Naive thymus-derived CD4-positive, alpha-beta T cell (primary cell): ENCODE results near the gene ICAM5. TPM values are rescaled to one million over a fixed set of nuclear protein-coding genes. Genes with fewer than 3 reads are reported as not detected.

ENCODE experiments used
- ATAC-seq: fragments of 150-1000 bp; cut with Tn5 transposase; 2 replicates; pipeline ENCODE4 v1.10.0; 2021; ENCODE audit warnings: mild to moderate bottlenecking, moderate library complexity
- CTCF ChIA-PET: fragments of 350-600 bp; sonication (Branson Sonifier 250); formaldehyde crosslinking; loops from one replicate; lab custom pipeline; 2021; ENCODE audit warnings: antibody characterized with exemption; lab: Charles Lee
- POLR2A ChIA-PET: fragments of 350-600 bp; sonication (Branson Sonifier 250); formaldehyde crosslinking; loops from one replicate; lab custom pipeline; 2021; ENCODE audit warnings: antibody characterized with exemption, inconsistent platforms; lab: Charles Lee
- DNase-seq, 9 donors: peaks; one replicate each; pipeline versions ENCODE4 v3.0.0 to v3.0.0-alpha.2; 2020 to 2022; ENCODE audit warnings: mixed read lengths in 1 of 9
- H3K27ac ChIP-seq: one replicate; pipeline ENCODE4 v1.7.0; 2013; ENCODE audit warnings: mild to moderate bottlenecking, low read depth, low read length, moderate library complexity
- H3K27me3 ChIP-seq, 2 donors: one replicate each; pipeline ENCODE4 v1.7.0; 2013; ENCODE audit warnings: low read length in 2 of 2, mild to moderate bottlenecking in 2 of 2, moderate library complexity in 2 of 2; ENCODE audit not compliant: control insufficient read depth in 2 of 2, insufficient read depth in 2 of 2
- H3K36me3 ChIP-seq, 3 experiments: 1 replicate in 2 of 3; 2 replicates in 1 of 3; pipeline ENCODE4 v1.7.0; 2013; ENCODE audit warnings: low read length in 3 of 3, mild to moderate bottlenecking in 3 of 3, moderate library complexity in 1 of 3; ENCODE audit not compliant: insufficient read depth in 3 of 3, control insufficient read depth in 2 of 3
- H3K4me1 ChIP-seq, 2 donors: one replicate each; pipeline ENCODE4 v1.7.0; 2013; ENCODE audit warnings: low read length in 2 of 2, mild to moderate bottlenecking in 2 of 2, moderate library complexity in 1 of 2; ENCODE audit not compliant: control insufficient read depth in 2 of 2, insufficient read depth in 2 of 2
- H3K4me3 ChIP-seq: 2 replicates; pipeline ENCODE4 v1.7.0; 2013; ENCODE audit warnings: mild to moderate bottlenecking, low read length
- H3K9me3 ChIP-seq, 3 experiments: 1 replicate in 2 of 3; 2 replicates in 1 of 3; pipeline ENCODE4 v1.7.0; 2013; ENCODE audit warnings: low read length in 3 of 3; ENCODE audit not compliant: control insufficient read depth in 2 of 3
- H3K27ac Mint-ChIP-seq, 9 donors: one replicate each; pipeline ENCODE4 v1.8.0; 2020 to 2022; ENCODE audit warnings: mixed read lengths in 9 of 9, mild to moderate bottlenecking in 8 of 9, moderate library complexity in 5 of 9, inconsistent platforms in 2 of 9
- H3K27me3 Mint-ChIP-seq, 5 donors: one replicate each; pipeline ENCODE4 v1.8.0; 2021 to 2022; ENCODE audit warnings: mixed read lengths in 5 of 5, mild to moderate bottlenecking in 1 of 5
- H3K36me3 Mint-ChIP-seq, 5 donors: one replicate each; pipeline ENCODE4 v1.8.0; 2020 to 2022; ENCODE audit warnings: mixed read lengths in 5 of 5, mild to moderate bottlenecking in 3 of 5, inconsistent platforms in 1 of 5
- H3K4me1 Mint-ChIP-seq, 7 donors: one replicate each; pipeline ENCODE4 v1.8.0; 2020 to 2022; ENCODE audit warnings: mixed read lengths in 7 of 7, mild to moderate bottlenecking in 3 of 7, inconsistent platforms in 1 of 7
- H3K4me3 Mint-ChIP-seq, 10 donors: one replicate each; pipeline ENCODE4 v1.8.0; 2020 to 2022; ENCODE audit warnings: mild to moderate bottlenecking in 10 of 10, mixed read lengths in 10 of 10, moderate library complexity in 6 of 10, inconsistent platforms in 2 of 10
- H3K9me3 Mint-ChIP-seq, 11 donors: one replicate each; pipeline ENCODE4 v1.8.0; 2020 to 2022; ENCODE audit warnings: mixed read lengths in 11 of 11, mild to moderate bottlenecking in 4 of 11, inconsistent platforms in 1 of 11, moderate library complexity in 1 of 11
- intact Hi-C, 2 donors: fragments of 100-400 bp; cut with micrococcal nuclease; formaldehyde crosslinking; loops; one replicate each; pipeline ENCODE4 v1.15.1; 2023
- polyA plus RNA-seq, 2 donors: library from polyadenylated mRNA; unstranded; fragments of 300-500 nt; fragmentation: Illumina TruSeq; gene quantifications; one replicate each; pipeline ENCODE4 v1.2.3, GENCODE V29; 2021
- total RNA-seq, 6 experiments: library from RNA in 5 of 6; stranded (reverse) in 5 of 6; gene quantifications; 1 replicate in 5 of 6; 2 replicates in 1 of 6; pipeline ENCODE4 v1.2.3 and lab custom pipeline; 2021 to 2026

Gene ICAM5
- total and polyA plus RNA-seq, 7 experiments from 2014 or later = 0.46 to 2.4 (median 0.48) TPM; not detected in 4

GRCh38 chr19:10251792-10252694, 37.7 kb upstream of the ICAM5 start, which contains the start of gene MRPL4:
MRPL4 (plus strand) TSS chr19:10252214; CDS start chr19:10252254, 40 bp downstream.
- Mint-ChIP-seq H3K4me3 (peak within 1 kb of the TSS; percentile 93 to 100 (median 98)), H3K9me3 (peaks cover 0 to 5% (median 0%) of the 10 kb centered on the region in 11 donors), H3K36me3 (peaks cover 7 to 26% (median 16%) of the 10 kb centered on the region in 5 donors), H3K27me3 (no peaks in the 10 kb centered on the region), H3K27ac (peak within 1 kb of the TSS; percentile 92 to 99 (median 97)), H3K4me1 (peaks cover 6 to 33% (median 24%) of the 10 kb centered on the region in 7 donors)
- intact Hi-C loops = loop anchor here (1.0 to 10.0 kb wide), 13 partner anchors 35 to 619 kb away; partner anchors contain the start of genes DNMT1 (in 2 of the 2), CARM1 (in 1 of the 2), DNM2 (in 1 of the 2) and EIF3G (in 1 of the 2)
- H3K36me3 ChIP-seq = peaks cover 0 to 30% (median 0%) of the 10 kb centered on the region in 3 experiments
- H3K9me3 ChIP-seq = no peaks in the 10 kb centered on the region
- H3K4me3 ChIP-seq = peak within 1 kb of the TSS; percentile 90
- ChIA-PET CTCF (interaction anchor here (0.7 to 4.8 kb wide), 4 partner anchors 17 to 136 kb away, joined by 3 to 52 read pairs (median 24); no protein-coding TSS in a partner anchor), POLR2A (interaction anchor here (1.0 to 1.9 kb wide), 4 partner anchors 16 to 152 kb away, joined by 3 to 6 read pairs (median 5); partner anchors contain the start of gene ICAM1)
- H3K27ac ChIP-seq = peak within 1 kb of the TSS; percentile 78
- DNase-seq (peak; percentile 82 to 98 (median 96)), ATAC-seq (peak; percentile 98)
- no peaks in the 10 kb centered on the region for H3K27me3 ChIP-seq
- H3K4me1 ChIP-seq = peaks cover 6 to 12% of the 10 kb centered on the region in 2 donors

GRCh38 chr19:10252707-10253106, 37.0 kb upstream of the ICAM5 start:
- H3K27ac ChIP-seq = peak overlapping the region; percentile 78
- CTCF ChIA-PET = no interaction called here
- H3K4me3 ChIP-seq = peak overlapping the region; percentile 90
- Mint-ChIP-seq H3K4me3 (peak overlapping the region; percentile 93 to 100 (median 98)), H3K4me1 (peaks cover 12 to 33% (median 24%) of the 10 kb centered on the region in 7 donors), H3K27ac (peak overlapping the region; percentile 85 to 99 (median 94)), H3K27me3 (no peaks in the 10 kb centered on the region), H3K9me3 (peaks cover 0 to 5% (median 0%) of the 10 kb centered on the region in 11 donors), H3K36me3 (peaks cover 14 to 32% (median 23%) of the 10 kb centered on the region in 5 donors)
- H3K9me3 ChIP-seq = no peaks in the 10 kb centered on the region
- POLR2A ChIA-PET = interaction anchor here (0.6 to 1.9 kb wide), 3 partner anchors 17 to 141 kb away, joined by 3 to 6 read pairs (median 3); partner anchors contain the start of genes ICAM1 and P2RY11
- H3K4me1 ChIP-seq = peaks cover 6 to 12% of the 10 kb centered on the region in 2 donors
- ATAC-seq (no peak), DNase-seq (no peak)
- intact Hi-C loops = loop anchor here (2.0 to 10.0 kb wide), 7 partner anchors 35 to 618 kb away; partner anchors contain the start of genes CARM1 (in 1 of the 2), DNM2 (in 1 of the 2), FBXL12 (in 1 of the 2) and ILF3 (in 1 of the 2)
- H3K27me3 ChIP-seq = no peaks in the 10 kb centered on the region
- peaks cover 0 to 36% (median 0%) of the 10 kb centered on the region in 3 experiments for H3K36me3 ChIP-seq

DNA sequence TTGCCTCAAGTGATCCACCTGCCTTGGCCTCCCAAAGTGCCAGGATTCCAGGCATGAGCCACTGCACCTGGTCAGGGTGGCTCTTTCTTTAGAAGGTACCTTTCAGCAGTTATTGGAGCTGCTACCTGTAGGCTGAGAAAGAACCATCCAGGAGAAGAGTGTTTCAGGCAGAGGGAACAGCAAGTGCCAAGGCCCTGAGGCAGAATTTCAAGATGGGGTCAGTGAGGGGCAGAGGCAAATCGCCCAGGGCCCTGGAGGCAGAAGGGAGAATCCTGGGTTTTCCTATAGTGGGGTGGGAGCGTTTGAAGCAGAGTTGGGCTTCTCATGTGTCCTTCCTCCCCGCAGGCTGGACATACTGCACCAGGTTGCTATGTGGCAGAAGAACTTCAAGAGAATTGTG, 35.5 kb upstream of the ICAM5 start:
- intact Hi-C loops = loop anchor here (5.0 to 10.0 kb wide), 6 partner anchors 37 to 463 kb away; partner anchors contain the start of genes DNM2 (in 1 of the 2), FBXL12 (in 1 of the 2), ILF3 (in 1 of the 2) and PPAN (in 1 of the 2)

GRCh38 chr19:10255358-10255757, 34.4 kb upstream of the ICAM5 start:
- POLR2A ChIA-PET = no interaction called here
- H3K9me3 Mint-ChIP-seq = peaks cover 0 to 5% (median 0%) of the 10 kb centered on the region in 11 donors
- CTCF ChIA-PET = no interaction called here
- Histone ChIP-seq H3K36me3 (peaks cover 0 to 58% (median 6%) of the 10 kb centered on the region in 3 experiments), H3K9me3 (no peaks in the 10 kb centered on the region), H3K27ac (no peak overlapping the region), H3K4me1 (peaks cover 6 to 12% of the 10 kb centered on the region in 2 donors), H3K27me3 (no peaks in the 10 kb centered on the region), H3K4me3 (no peak overlapping the region)
- H3K4me3 Mint-ChIP-seq = peak overlapping the region in 2 of 10 donors; percentile 32 to 34
- intact Hi-C loops = loop anchor here in 1 of 2 donors (10.0 kb wide), 1 partner anchor 441 kb away; the partner anchor contains the start of gene FBXL12
- H3K27ac Mint-ChIP-seq = peak overlapping the region in 4 of 9 donors; percentile 33 to 70 (median 50)
- H3K27me3 Mint-ChIP-seq = no peaks in the 10 kb centered on the region
- no peak for DNase-seq
- peaks cover 12 to 41% (median 21%) of the 10 kb centered on the region in 7 donors for H3K4me1 Mint-ChIP-seq
- H3K36me3 Mint-ChIP-seq = peaks cover 14 to 38% (median 23%) of the 10 kb centered on the region in 5 donors
- no peak for ATAC-seq

More for the DNA sequence above, 35.5 kb upstream of the ICAM5 start:
- DNase-seq = no peak
- Mint-ChIP-seq H3K27me3 (no peaks in the 10 kb centered on the region), H3K4me3 (peak overlapping the region in 5 of 10 donors; percentile 16 to 98 (median 41)), H3K27ac (peak overlapping the region in 4 of 9 donors; percentile 14 to 39 (median 31)), H3K9me3 (peaks cover 0 to 5% (median 0%) of the 10 kb centered on the region in 11 donors), H3K36me3 (peaks cover 14 to 37% (median 23%) of the 10 kb centered on the region in 5 donors), H3K4me1 (peaks cover 12 to 36% (median 24%) of the 10 kb centered on the region in 7 donors)
- Histone ChIP-seq H3K36me3 (peaks cover 0 to 49% (median 6%) of the 10 kb centered on the region in 3 experiments), H3K4me3 (no peak overlapping the region), H3K4me1 (peaks cover 6 to 12% of the 10 kb centered on the region in 2 donors), H3K27me3 (no peaks in the 10 kb centered on the region), H3K27ac (no peak overlapping the region), H3K9me3 (no peaks in the 10 kb centered on the region)
- ChIA-PET POLR2A (interaction anchor here (0.6 kb wide), 1 partner anchor 79 kb away, joined by 3 read pairs; the partner anchor contains the start of gene RAVER1), CTCF (no interaction called here)
- ATAC-seq = no peak

DNA sequence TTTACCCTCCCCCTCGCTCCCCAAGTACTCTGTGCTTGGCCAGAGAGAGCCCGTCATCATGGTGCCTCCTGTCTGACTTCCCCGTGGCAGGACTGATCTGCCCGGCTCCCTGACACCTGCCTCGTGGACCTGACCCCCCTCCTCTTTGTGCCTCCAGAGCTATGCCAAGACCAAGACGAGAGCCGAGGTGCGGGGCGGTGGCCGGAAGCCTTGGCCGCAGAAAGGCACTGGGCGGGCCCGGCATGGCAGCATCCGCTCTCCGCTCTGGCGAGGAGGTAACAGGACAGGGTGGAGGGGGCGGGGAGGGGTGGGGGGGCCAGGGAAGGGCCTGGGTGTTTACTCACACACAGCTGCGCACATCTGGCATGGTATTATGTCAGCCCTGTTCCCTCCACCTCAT, 33.2 kb upstream of the ICAM5 start:
- Histone ChIP-seq H3K27me3 (no peaks in the 10 kb centered on the region), H3K4me1 (peaks cover 6 to 8% of the 10 kb centered on the region in 2 donors), H3K36me3 (peaks cover 0 to 58% (median 6%) of the 10 kb centered on the region in 3 experiments), H3K27ac (no peak overlapping the region), H3K4me3 (no peak overlapping the region), H3K9me3 (no peaks in the 10 kb centered on the region)
- H3K36me3 Mint-ChIP-seq = peaks cover 14 to 38% (median 23%) of the 10 kb centered on the region in 5 donors
- peaks cover 12 to 45% (median 21%) of the 10 kb centered on the region in 7 donors for H3K4me1 Mint-ChIP-seq
- ATAC-seq (no peak), DNase-seq (no peak)
- H3K4me3 Mint-ChIP-seq = no peak overlapping the region
- H3K27ac Mint-ChIP-seq = no peak overlapping the region
- no peaks in the 10 kb centered on the region for H3K27me3 Mint-ChIP-seq
- ChIA-PET CTCF (interaction anchor here (0.6 to 4.6 kb wide), 3 partner anchors 62 to 134 kb away, joined by 4 to 40 read pairs (median 5); partner anchors contain the start of gene DNMT1), POLR2A (no interaction called here)
- intact Hi-C loops = loop anchor here in 1 of 2 donors (10.0 kb wide), 1 partner anchor 442 kb away; the partner anchor contains the start of gene FBXL12
- H3K9me3 Mint-ChIP-seq = peaks cover 0 to 5% (median 0%) of the 10 kb centered on the region in 11 donors
